ENCODE measurements around the gene NLRC4. TPM values are rescaled to one million over a fixed set of nuclear protein-coding genes. Genes with fewer than 3 reads are reported as not detected.

NLRC4 gene
- total and polyA plus RNA-seq, 2 experiments from 2014 or later: 0.13 to 0.21 TPM

DNA sequence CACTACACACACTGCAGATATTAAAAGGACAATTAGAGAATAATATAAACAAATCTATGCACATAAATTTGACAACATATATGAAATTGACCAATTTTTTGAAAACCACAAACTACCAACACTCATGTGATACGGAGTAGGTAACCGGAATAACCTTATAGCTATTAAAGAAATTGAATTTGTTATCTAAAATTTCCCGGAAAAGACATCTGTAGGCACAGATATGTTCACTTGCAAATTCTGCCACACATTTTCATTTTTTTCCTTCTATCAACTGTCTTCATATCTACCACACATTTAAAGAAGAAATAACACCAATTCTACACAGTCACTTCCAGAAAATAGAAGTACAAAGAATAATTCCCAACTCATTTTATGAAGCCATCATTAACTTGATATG, 22.4 kb downstream of the NLRC4 start:
- H3K9me3 ChIP-seq (ENCODE audit: low read depth): no peaks in the 10 kb centered on the region
- no peak overlapping the region for H3K4me3 ChIP-seq
- H3K36me3 ChIP-seq (replicated peaks; ENCODE audit: insufficient read depth, low read depth): no peaks in the 10 kb centered on the region
- H3K27me3 ChIP-seq: no peaks in the 10 kb centered on the region
- no peaks in the 10 kb centered on the region for H3K79me2 ChIP-seq
- H3K27ac ChIP-seq: no peak overlapping the region
- 96% methylated on average over 3 of the region's 3 CpGs for WGBS (ENCODE audit: low lambda C conversion rate, missing lambda C conversion rate)
- no peaks in the 10 kb centered on the region for H4K20me1 ChIP-seq (ENCODE audit: insufficient read depth, poor library complexity, severe bottlenecking)
- no peak for DNase-seq (ENCODE audit: low spot score)
- TF ChIP-seq EZH2phosphoT487 (IDR thresholded peaks at IDR 0.05; ENCODE audit: low read depth, severe bottlenecking, unreplicated experiment) (no peak), CTCF (IDR thresholded peaks at IDR 0.05; ENCODE audit: poor library complexity) (no peak), EZH2 (IDR thresholded peaks at IDR 0.05; ENCODE audit: borderline replicate concordance) (no peak)
- H3K4me2 ChIP-seq: no peak overlapping the region
- no peaks in the 10 kb centered on the region for H3K9me2 ChIP-seq (replicated peaks; ENCODE audit: insufficient read depth)
- H3K4me1 ChIP-seq (ENCODE audit: insufficient read depth): no peaks in the 10 kb centered on the region
- H2AFZ ChIP-seq: no peak overlapping the region

GRCh38 chr2:32237996-32238395, 26.7 kb downstream of the NLRC4 start:
- 94% methylated on average over 2 of the region's 2 CpGs for WGBS (ENCODE audit: low lambda C conversion rate, missing lambda C conversion rate)

DNA sequence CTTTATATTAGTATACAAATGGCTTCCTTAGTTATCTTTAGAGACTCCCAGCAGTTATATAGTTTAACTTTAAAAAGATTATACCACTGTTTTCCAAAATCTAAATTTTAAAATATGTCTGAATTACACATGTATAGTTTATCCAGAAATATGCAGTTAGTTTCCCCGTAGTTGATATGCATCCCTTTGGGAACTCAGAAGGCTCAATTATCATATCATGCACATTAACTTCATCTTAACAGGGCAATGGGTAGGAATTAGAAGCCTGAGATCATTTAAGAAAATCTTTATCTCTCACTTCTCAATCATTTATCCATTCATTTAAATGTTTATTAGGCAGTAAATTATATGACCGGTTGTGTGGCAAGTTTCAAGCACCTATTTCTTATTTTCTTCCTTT, 27.2 kb downstream of the NLRC4 start:
- Histone ChIP-seq H3K79me2 (no peaks in the 10 kb centered on the region), H3K9me2 (replicated peaks; ENCODE audit: insufficient read depth) (no peaks in the 10 kb centered on the region), H3K4me1 (ENCODE audit: insufficient read depth) (no peaks in the 10 kb centered on the region), H3K36me3 (replicated peaks; ENCODE audit: insufficient read depth, low read depth) (no peaks in the 10 kb centered on the region), H3K27me3 (no peaks in the 10 kb centered on the region), H3K4me2 (no peak overlapping the region), H3K4me3 (no peak overlapping the region), H4K20me1 (ENCODE audit: insufficient read depth, poor library complexity, severe bottlenecking) (no peaks in the 10 kb centered on the region), H2AFZ (no peak overlapping the region), H3K27ac (no peak overlapping the region), H3K9me3 (ENCODE audit: low read depth) (no peaks in the 10 kb centered on the region)
- TF ChIP-seq EZH2 (IDR thresholded peaks at IDR 0.05; ENCODE audit: borderline replicate concordance): no peak
- no peak for TF ChIP-seq CTCF (IDR thresholded peaks at IDR 0.05; ENCODE audit: poor library complexity)
- no peak for TF ChIP-seq EZH2phosphoT487 (IDR thresholded peaks at IDR 0.05; ENCODE audit: low read depth, severe bottlenecking, unreplicated experiment)
- DNase-seq (ENCODE audit: low spot score): no peak
- WGBS (ENCODE audit: low lambda C conversion rate, missing lambda C conversion rate): 92% methylated on average over 2 of the region's 2 CpGs

More at GRCh38 chr2:32237996-32238395, 26.7 kb downstream of the NLRC4 start:
- no peak overlapping the region for H2AFZ ChIP-seq
- H4K20me1 ChIP-seq (ENCODE audit: insufficient read depth, poor library complexity, severe bottlenecking): no peaks in the 10 kb centered on the region
- TF ChIP-seq EZH2 (IDR thresholded peaks at IDR 0.05; ENCODE audit: borderline replicate concordance) (no peak), CTCF (IDR thresholded peaks at IDR 0.05; ENCODE audit: poor library complexity) (no peak), EZH2phosphoT487 (IDR thresholded peaks at IDR 0.05; ENCODE audit: low read depth, severe bottlenecking, unreplicated experiment) (no peak)
- H3K4me2 ChIP-seq: no peak overlapping the region
- H3K79me2 ChIP-seq: no peaks in the 10 kb centered on the region
- H3K9me2 ChIP-seq (replicated peaks; ENCODE audit: insufficient read depth): no peaks in the 10 kb centered on the region
- no peaks in the 10 kb centered on the region for H3K4me1 ChIP-seq (ENCODE audit: insufficient read depth)
- no peak overlapping the region for H3K27ac ChIP-seq
- no peak overlapping the region for H3K4me3 ChIP-seq
- H3K27me3 ChIP-seq: no peaks in the 10 kb centered on the region
- no peaks in the 10 kb centered on the region for H3K36me3 ChIP-seq (replicated peaks; ENCODE audit: insufficient read depth, low read depth)
- DNase-seq (ENCODE audit: low spot score): no peak
- no peaks in the 10 kb centered on the region for H3K9me3 ChIP-seq (ENCODE audit: low read depth)

DNA sequence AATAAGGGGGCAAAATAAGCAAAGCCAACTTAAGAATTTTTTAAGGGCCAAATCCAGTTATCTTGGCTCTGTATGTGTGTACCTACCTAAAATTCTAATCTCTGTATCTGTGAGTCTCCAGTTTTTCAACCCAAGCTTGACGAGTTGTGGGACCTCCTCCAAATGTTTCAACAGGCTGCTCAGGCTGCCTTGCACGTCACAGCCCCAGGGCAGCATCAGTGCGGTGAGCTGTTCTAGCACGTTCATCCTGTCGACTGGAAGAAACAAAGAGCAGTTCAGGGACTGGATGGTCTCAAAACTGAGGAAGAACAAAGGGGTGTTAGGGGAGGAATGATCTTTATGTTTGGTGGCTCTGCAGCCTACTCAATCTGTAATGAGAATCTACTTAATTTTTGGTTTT, 29.4 kb downstream of the NLRC4 start:
- Histone ChIP-seq H3K27me3 (no peaks in the 10 kb centered on the region), H3K27ac (no peak overlapping the region), H3K4me1 (ENCODE audit: insufficient read depth) (peaks cover 3% of the 10 kb centered on the region), H2AFZ (no peak overlapping the region), H3K4me2 (no peak overlapping the region), H3K36me3 (replicated peaks; ENCODE audit: insufficient read depth, low read depth) (no peaks in the 10 kb centered on the region), H3K79me2 (no peaks in the 10 kb centered on the region), H3K9me3 (ENCODE audit: low read depth) (no peaks in the 10 kb centered on the region), H4K20me1 (ENCODE audit: insufficient read depth, poor library complexity, severe bottlenecking) (no peaks in the 10 kb centered on the region), H3K9me2 (replicated peaks; ENCODE audit: insufficient read depth) (no peaks in the 10 kb centered on the region), H3K4me3 (no peak overlapping the region)
- 59% methylated on average over 5 of the region's 5 CpGs for WGBS (ENCODE audit: low lambda C conversion rate, missing lambda C conversion rate)
- no peak for DNase-seq (ENCODE audit: low spot score)
- TF ChIP-seq EZH2phosphoT487 (IDR thresholded peaks at IDR 0.05; ENCODE audit: low read depth, severe bottlenecking, unreplicated experiment): no peak
- no peak for TF ChIP-seq CTCF (IDR thresholded peaks at IDR 0.05; ENCODE audit: poor library complexity)
- TF ChIP-seq EZH2 (IDR thresholded peaks at IDR 0.05; ENCODE audit: borderline replicate concordance): no peak

Measured in hepatocyte (in vitro differentiated cells).